Stimulated activated naive B cell treated with anti-CD40 and anti-IgM and Interleukin-4, amounts not matched to agents 10 μg/mL and 1 μg/mL and 100 μg/mL, for 72 hours (primary cell): ENCODE data around the gene TSC22D2.
"Not testable (repeated sequence)": the region's sequence is repeated elsewhere in the genome, so short reads cannot be mapped to it uniquely, and the experiment has no call there.

Experiments used
- ATAC-seq, 2 donors: fragments of 150-1000 bp; cut with Tn5 transposase; replicated peaks; 2 replicates each; pipeline ENCODE4 v1.10.0; 2021; ENCODE audit warnings: moderate library complexity in 1 of 2
- DNase-seq: peaks from one replicate; pipeline ENCODE4 v3.0.0; 2021
- H3K27ac Mint-ChIP-seq: one replicate; pipeline ENCODE4 v1.8.0; 2022; ENCODE audit warnings: mild to moderate bottlenecking, mixed read lengths
- H3K27me3 Mint-ChIP-seq, 2 donors: one replicate each; pipeline ENCODE4 v1.8.0; 2022; ENCODE audit warnings: mixed read lengths in 2 of 2
- H3K36me3 Mint-ChIP-seq, 2 donors: one replicate each; pipeline ENCODE4 v1.8.0; 2022; ENCODE audit warnings: mixed read lengths in 2 of 2, mild to moderate bottlenecking in 1 of 2
- H3K4me1 Mint-ChIP-seq, 2 donors: one replicate each; pipeline ENCODE4 v1.8.0; 2022; ENCODE audit warnings: mixed read lengths in 2 of 2, mild to moderate bottlenecking in 1 of 2
- H3K4me3 Mint-ChIP-seq, 2 donors: one replicate each; pipeline ENCODE4 v1.8.0; 2022; ENCODE audit warnings: mild to moderate bottlenecking in 2 of 2, mixed read lengths in 2 of 2, moderate library complexity in 1 of 2
- H3K9me3 Mint-ChIP-seq, 2 donors: one replicate each; pipeline ENCODE4 v1.8.0; 2022; ENCODE audit warnings: mixed read lengths in 2 of 2, mild to moderate bottlenecking in 1 of 2

The TSC22D2 gene

DNA sequence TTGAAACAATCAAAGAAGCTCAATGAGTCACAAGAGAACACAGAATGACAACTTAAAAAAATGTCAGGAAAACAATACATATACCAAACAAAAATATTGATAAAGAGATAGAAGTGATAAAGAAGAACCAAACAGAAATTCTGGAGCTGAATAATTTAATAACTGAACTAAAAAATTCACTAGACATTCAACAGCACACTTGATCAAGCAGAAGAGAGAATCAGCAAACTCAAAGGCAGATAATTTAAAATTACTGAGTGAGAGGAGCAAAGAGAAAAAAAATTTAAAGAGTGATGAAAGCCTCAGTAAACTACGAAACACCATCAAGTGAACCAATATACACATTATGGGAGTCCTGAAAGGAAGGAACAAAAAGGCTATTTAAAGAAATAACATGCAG is 76.3 kb downstream of the TSC22D2 start:
- ATAC-seq, result no peak
- Mint-ChIP-seq H3K9me3 (peaks cover 18 to 27% of the 10 kb centered on the region in 2 donors), H3K27ac (no peak overlapping the region), H3K27me3 (no peaks in the 10 kb centered on the region), H3K36me3 (peaks cover 14 to 37% of the 10 kb centered on the region in 2 donors), H3K4me3 (no peak overlapping the region), H3K4me1 (no peaks in the 10 kb centered on the region)
- DNase-seq, result no peak

DNA sequence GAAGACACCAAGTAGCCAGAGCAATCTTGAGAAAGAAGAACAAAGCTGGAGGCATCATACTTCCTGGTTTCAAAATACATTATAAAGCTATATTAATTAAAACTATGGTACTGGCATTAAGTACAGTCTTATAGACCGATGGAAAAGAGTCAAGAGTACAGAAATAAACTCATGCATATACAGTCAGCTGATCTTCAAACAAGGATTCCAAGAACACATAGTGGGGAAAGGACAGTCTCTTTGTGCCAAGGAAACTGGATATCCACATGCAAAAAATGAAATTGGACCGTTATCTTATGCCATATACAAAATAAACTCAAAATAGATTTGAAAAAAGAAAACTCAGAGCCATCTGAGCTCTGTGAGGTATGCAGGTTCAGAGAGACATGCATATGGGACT is 80.8 kb downstream of the TSC22D2 start:
- H3K36me3 Mint-ChIP-seq, result peaks cover 13 to 20% of the 10 kb centered on the region in 2 donors
- no peaks in the 10 kb centered on the region for H3K4me1 Mint-ChIP-seq
- DNase-seq (no peak), ATAC-seq (no peak)
- H3K27ac Mint-ChIP-seq, result no peak overlapping the region
- no peak overlapping the region for H3K4me3 Mint-ChIP-seq
- peaks cover 14 to 26% of the 10 kb centered on the region in 2 donors for H3K9me3 Mint-ChIP-seq
- H3K27me3 Mint-ChIP-seq, result no peaks in the 10 kb centered on the region

DNA sequence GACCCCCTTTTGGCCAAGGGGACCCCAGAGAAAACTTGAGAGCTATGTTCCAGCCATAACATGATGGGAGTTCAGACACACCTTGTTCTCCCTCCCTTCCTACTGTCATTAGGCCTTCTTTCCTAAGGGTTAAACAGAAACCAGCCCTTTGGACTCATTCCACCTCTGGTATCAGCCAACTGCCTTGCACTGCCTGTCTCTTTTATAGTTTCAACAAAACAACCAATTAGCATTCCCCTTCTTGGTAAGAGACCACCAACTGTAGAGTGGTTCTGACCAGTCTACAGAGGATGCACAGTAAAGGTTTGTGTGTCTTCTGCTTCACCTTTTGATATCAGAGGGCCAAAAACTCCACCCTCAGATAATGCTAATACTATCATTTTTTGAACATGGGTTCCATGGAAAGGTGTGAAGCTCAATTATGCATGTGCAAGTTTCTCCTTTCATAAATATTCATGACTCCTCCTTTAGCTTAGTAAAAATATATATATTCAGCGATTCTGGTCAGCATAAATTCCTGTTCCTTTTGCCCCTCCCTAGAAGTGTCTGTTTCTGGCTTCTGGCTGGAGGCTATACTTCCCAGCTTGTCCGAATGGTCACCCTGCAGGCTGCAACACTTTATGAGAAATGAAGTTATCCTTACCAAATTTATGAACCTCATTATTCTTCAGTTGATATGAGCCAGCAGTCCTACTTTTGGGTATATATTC is 82.3 kb downstream of the TSC22D2 start:
- no peak overlapping the region for H3K4me3 Mint-ChIP-seq
- H3K4me1 Mint-ChIP-seq, result no peaks in the 10 kb centered on the region
- ATAC-seq (no peak), DNase-seq (no peak)
- H3K36me3 Mint-ChIP-seq, result peaks cover 3 to 6% of the 10 kb centered on the region in 2 donors
- H3K27me3 Mint-ChIP-seq, result no peaks in the 10 kb centered on the region
- H3K9me3 Mint-ChIP-seq, result peaks cover 5 to 15% of the 10 kb centered on the region in 2 donors
- no peak overlapping the region for H3K27ac Mint-ChIP-seq

DNA sequence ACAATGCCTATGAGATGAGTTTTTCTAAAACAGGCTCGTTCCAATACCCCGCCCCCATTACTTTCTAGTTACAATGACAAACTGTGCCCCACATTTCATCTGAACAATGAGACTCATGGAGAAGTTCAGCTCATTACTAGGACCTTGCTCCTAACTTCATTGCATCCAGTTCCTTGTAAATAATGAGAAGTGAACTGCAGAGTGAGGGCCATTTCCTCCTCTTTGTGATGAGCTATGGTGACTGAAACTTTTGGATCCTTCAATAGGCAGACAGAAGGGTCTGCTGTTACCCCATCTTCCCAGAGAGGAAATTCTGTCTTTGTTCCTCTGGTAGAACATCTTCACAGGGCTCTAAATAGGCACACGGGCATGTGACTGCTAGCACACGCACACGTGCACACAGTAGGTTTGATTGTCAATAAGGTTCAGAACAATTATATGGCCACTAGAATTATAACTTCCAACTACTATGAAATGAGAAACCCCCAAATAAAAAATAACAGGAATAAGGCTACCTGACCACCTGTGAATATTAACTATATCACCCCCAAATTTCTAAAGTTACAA is 86.4 kb downstream of the TSC22D2 start:
- no peak overlapping the region for H3K4me3 Mint-ChIP-seq
- ATAC-seq, result no peak
- H3K27me3 Mint-ChIP-seq, result peaks cover 0 to 4% of the 10 kb centered on the region in 2 donors
- H3K36me3 Mint-ChIP-seq, result peaks cover 0 to 2% of the 10 kb centered on the region in 2 donors
- no peak for DNase-seq
- no peaks in the 10 kb centered on the region for H3K9me3 Mint-ChIP-seq
- no peak overlapping the region for H3K27ac Mint-ChIP-seq
- peaks cover 0 to 1% of the 10 kb centered on the region in 2 donors for H3K4me1 Mint-ChIP-seq

DNA sequence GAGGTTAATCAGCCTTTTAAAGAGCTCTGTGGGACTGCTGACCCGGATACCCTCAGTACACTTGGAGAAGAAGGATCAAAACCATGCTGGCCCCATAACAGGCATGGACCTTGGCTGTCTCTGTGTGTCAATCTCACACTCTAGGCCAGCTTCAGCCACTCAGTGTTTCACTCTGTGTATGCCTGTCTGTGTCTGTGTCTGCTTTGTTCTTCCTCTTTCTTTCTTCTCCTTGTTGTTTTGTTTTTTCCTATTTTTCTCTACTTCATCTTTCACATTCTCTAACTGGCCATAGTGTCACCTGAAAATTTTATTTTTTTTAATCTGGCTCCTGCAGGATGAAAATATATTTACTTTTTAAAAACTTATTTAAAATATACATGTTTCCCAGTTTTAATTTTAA is 87.1 kb downstream of the TSC22D2 start:
- no peak overlapping the region for H3K4me3 Mint-ChIP-seq
- peaks cover 0 to 1% of the 10 kb centered on the region in 2 donors for H3K9me3 Mint-ChIP-seq
- peaks cover 0 to 1% of the 10 kb centered on the region in 2 donors for H3K4me1 Mint-ChIP-seq
- DNase-seq (no peak), ATAC-seq (peak; percentile 38 to 42)
- H3K27me3 Mint-ChIP-seq, result peaks cover 0 to 4% of the 10 kb centered on the region in 2 donors
- H3K27ac Mint-ChIP-seq, result no peak overlapping the region
- H3K36me3 Mint-ChIP-seq, result peaks cover 0 to 4% of the 10 kb centered on the region in 2 donors

DNA sequence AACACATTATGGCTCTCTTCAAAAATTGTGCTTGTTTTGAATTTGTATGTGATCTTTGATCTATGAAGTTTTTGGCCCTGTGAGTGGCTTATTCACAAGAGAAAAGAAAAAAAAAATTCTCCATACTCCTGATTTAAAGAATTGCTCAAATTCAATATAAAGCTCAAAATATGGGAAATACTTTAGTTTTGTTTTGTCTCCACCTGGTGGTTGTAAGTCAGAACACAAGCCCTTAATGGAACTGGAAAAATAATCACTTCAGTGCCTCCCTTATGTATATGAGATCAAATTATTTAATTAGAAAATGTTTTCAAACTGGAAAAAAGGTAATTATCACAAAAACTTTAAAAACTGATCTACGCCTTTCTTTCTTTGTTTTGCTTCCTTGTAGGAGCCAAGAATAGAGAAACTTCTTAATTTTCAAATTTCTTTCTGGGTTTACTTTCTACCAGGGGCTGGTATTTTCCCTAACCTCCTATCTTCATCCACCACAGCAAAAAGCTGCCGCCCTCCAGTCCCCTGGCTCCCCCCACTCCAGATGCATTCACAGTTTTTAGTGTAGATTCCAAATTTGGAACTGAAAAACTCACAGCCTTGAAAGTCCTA is 87.6 kb downstream of the TSC22D2 start:
- peaks cover 0 to 4% of the 10 kb centered on the region in 2 donors for H3K27me3 Mint-ChIP-seq
- H3K4me1 Mint-ChIP-seq, result peaks cover 0 to 1% of the 10 kb centered on the region in 2 donors
- peaks cover 0 to 1% of the 10 kb centered on the region in 2 donors for H3K9me3 Mint-ChIP-seq
- ATAC-seq (no peak), DNase-seq (no peak)
- peaks cover under 1 to 4% of the 10 kb centered on the region in 2 donors for H3K36me3 Mint-ChIP-seq
- H3K4me3 Mint-ChIP-seq, result no peak overlapping the region
- H3K27ac Mint-ChIP-seq, result no peak overlapping the region

DNA sequence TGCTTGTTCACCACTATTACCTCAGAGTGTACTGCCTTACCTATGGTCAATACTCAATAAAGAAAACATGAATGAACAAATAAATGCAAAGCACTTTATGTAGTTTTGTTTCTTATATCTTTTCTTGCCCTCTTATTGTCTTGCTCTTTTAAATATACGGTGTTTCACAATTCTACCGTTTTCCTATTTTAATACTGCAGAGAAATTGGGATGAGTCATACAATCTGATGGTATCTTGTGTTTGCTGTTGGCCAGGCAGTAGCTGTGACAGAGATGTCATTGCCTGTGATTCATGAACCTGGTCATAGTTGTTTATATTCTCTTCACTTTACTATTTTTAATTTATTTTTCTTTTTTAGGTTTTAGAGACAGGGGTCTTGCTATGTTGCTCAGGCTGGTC is 89.9 kb downstream of the TSC22D2 start:
- H3K27me3 Mint-ChIP-seq, result peaks cover under 1 to 4% of the 10 kb centered on the region in 2 donors
- peaks cover 7 to 9% of the 10 kb centered on the region in 2 donors for H3K4me1 Mint-ChIP-seq
- H3K27ac Mint-ChIP-seq, result no peak overlapping the region
- H3K36me3 Mint-ChIP-seq, result peaks cover 9 to 12% of the 10 kb centered on the region in 2 donors
- no peak overlapping the region for H3K4me3 Mint-ChIP-seq
- ATAC-seq (no peak), DNase-seq (no peak)
- peaks cover 6 to 9% of the 10 kb centered on the region in 2 donors for H3K9me3 Mint-ChIP-seq

DNA sequence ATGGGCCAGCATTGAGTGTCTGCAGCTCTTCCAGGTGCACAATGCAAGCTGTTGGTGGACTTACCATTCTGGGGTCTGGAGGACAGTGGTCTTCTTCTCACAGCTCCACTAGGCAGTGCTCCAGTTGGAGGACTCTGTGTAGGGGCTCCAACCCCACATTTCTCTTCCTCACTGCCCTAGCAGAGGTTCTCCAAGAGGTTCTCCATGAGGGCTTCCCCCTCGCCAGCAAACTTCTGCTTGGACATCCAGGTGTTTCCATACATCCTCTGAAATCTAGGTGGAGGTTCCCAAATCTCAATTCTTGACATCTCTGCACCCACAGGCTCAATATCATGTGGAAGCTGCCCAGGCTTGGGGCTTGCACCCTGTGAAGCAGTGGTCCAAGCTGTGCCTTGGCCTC is 92.9 kb downstream of the TSC22D2 start:
- H3K27ac Mint-ChIP-seq, H3K4me3 Mint-ChIP-seq, H3K4me1 Mint-ChIP-seq, ATAC-seq, H3K9me3 Mint-ChIP-seq, DNase-seq: not testable (repeated sequence)
- H3K36me3 Mint-ChIP-seq, result peaks cover 9 to 12% of the 10 kb centered on the region in 2 donors
- H3K27me3 Mint-ChIP-seq, result peaks cover 8 to 21% of the 10 kb centered on the region in 2 donors

DNA sequence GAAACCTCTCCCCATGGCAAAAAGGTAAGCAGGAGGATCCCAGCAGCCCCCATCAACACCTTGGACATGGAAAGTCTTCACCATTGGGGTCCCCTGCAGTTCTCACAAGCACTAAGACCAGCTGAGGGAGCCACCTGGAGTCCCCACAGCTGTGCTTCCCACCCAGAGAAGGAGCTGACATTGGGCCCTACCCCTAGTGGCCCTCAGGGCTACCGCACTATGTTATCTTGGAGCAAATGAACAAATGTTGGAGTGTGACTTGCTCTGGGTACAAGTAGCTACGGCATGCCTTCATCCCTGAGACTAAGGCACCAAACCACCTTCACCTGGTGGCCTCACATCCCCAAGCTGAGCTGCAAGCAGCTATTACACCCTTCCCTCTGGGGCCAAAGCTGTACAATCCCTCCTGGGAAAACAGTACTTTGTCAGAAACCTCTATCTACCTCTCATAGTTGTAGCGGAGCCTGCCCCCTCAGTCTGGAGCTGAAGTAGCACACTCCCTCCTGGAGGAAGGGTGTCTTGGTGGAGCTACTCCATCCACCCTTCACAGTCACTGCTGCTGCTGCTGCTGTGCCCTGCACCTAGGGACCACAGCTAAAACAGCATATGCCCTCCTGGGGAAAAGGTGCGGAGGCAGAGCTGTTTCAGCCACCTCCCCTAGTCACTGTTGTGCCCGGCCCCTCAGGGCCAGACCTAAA is 95.5 kb downstream of the TSC22D2 start:
- DNase-seq, result no peak
- Mint-ChIP-seq H3K9me3 (peaks cover 9% of the 10 kb centered on the region in 2 donors), H3K36me3 (peaks cover 9 to 22% of the 10 kb centered on the region in 2 donors), H3K27ac (no peak overlapping the region), H3K27me3 (peaks cover 8 to 38% of the 10 kb centered on the region in 2 donors), H3K4me3 (no peak overlapping the region), H3K4me1 (peaks cover 7 to 8% of the 10 kb centered on the region in 2 donors)
- peak; percentile 33 to 61 for ATAC-seq

DNA sequence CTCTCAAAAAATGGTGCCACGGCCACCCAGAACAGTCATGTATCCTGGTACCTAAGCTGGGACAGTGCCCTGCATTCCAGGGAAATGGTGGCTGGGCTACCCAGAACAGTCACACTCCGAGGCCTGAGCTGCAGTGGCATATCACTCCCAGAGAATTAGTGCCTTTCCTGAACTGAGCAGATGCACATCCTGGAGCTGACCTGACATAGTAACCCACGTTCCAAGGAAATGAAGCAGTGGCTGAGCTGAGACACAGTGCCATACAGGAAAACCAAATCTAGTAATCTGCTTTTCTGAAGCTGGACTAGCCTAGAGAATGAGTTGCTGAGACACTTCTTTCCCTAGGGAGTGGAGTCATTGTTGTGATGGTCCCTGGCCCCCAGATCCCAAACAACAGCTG is 96.4 kb downstream of the TSC22D2 start:
- peaks cover 9% of the 10 kb centered on the region in 2 donors for H3K9me3 Mint-ChIP-seq
- DNase-seq (no peak), ATAC-seq (no peak)
- peaks cover 6 to 22% of the 10 kb centered on the region in 2 donors for H3K36me3 Mint-ChIP-seq
- peaks cover 8 to 44% of the 10 kb centered on the region in 2 donors for H3K27me3 Mint-ChIP-seq
- no peak overlapping the region for H3K4me3 Mint-ChIP-seq
- no peak overlapping the region for H3K27ac Mint-ChIP-seq
- H3K4me1 Mint-ChIP-seq, result peaks cover 7 to 8% of the 10 kb centered on the region in 2 donors

DNA sequence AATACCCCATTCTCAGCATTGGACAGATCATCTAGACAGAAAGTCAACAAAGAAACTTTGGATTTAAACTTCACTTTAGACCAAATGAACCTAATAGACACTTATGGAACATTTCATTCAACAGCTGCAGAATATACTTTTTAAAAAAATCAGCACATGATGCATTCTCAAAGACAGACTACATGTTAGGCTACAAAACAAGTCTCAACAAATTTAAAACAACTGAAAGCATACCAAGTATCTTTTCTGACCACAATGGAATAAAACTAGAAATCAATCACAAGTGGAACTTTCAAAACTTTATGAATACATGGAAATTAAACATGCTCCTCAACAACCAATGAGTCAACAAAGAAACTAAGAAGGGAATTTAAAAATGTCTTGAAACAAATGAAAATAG is 100.3 kb downstream of the TSC22D2 start:
- DNase-seq, result no peak
- no peak overlapping the region for H3K27ac Mint-ChIP-seq
- H3K4me3 Mint-ChIP-seq, result no peak overlapping the region
- H3K36me3 Mint-ChIP-seq, result peaks cover 0 to 10% of the 10 kb centered on the region in 2 donors
- H3K9me3 Mint-ChIP-seq, result peaks cover 0 to 4% of the 10 kb centered on the region in 2 donors
- peaks cover 8 to 40% of the 10 kb centered on the region in 2 donors for H3K27me3 Mint-ChIP-seq
- ATAC-seq, result no peak
- H3K4me1 Mint-ChIP-seq, result no peaks in the 10 kb centered on the region

DNA sequence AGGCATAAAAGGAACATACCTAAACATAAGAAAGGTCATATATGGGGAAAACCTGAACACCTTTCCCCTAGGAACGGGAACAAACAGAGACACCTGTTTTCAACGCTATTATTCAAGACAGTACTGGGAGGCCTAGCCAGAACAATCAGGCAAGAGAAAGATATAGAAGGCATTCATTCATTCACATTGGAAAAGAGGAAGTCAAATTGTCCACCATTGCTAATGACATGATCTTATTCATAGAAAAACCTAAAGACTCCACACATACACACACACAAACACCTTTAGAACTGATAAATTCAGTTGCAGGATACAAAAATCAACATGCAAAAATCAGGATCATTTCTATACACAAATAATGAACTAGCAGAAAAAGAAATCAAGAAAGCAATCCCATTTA is 101.7 kb downstream of the TSC22D2 start:
- Mint-ChIP-seq H3K27me3 (peaks cover 3 to 31% of the 10 kb centered on the region in 2 donors), H3K9me3 (peaks cover 0 to 4% of the 10 kb centered on the region in 2 donors), H3K27ac (no peak overlapping the region), H3K4me1 (no peaks in the 10 kb centered on the region), H3K36me3 (peaks cover 0 to 10% of the 10 kb centered on the region in 2 donors), H3K4me3 (no peak overlapping the region)
- ATAC-seq, result no peak
- no peak for DNase-seq

DNA sequence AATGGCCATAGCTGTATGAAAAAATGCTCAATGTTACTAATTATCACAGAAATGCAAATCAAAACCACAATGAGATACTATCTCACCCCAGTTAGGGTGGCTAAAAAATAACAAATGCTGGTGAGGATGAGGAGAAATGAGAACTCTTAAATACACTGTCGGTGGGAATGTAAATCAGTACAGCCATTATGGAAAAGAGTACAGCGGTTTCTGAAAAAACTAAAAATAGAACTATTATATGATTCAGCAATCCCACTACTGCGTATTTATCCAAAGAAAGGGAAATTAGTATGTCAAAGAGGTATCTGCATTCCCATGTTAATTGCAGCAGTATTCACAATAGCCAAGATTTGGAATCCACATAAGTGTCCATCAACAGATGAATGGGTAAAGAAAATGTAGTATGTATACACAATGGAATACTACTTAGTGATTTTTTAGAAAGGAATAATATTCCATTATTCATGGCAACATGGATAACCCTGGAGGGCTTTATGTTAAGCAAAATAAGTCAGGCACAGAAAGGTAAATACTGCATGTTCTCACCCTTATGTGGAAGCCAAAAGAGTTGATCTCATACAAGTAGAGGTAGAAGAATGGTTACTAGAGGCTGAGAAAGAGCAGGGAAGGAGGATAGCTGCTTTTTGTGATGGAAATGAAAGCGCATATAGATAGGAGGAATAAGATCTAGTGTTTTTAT is 103.2 kb downstream of the TSC22D2 start:
- peaks cover 0 to 5% of the 10 kb centered on the region in 2 donors for H3K4me1 Mint-ChIP-seq
- H3K27ac Mint-ChIP-seq, result no peak overlapping the region
- H3K27me3 Mint-ChIP-seq, result peaks cover 3 to 20% of the 10 kb centered on the region in 2 donors
- peaks cover 0 to 15% of the 10 kb centered on the region in 2 donors for H3K36me3 Mint-ChIP-seq
- no peak overlapping the region for H3K4me3 Mint-ChIP-seq
- H3K9me3 Mint-ChIP-seq, result peaks cover 0 to 4% of the 10 kb centered on the region in 2 donors
- no peak for ATAC-seq
- DNase-seq, result no peak

DNA sequence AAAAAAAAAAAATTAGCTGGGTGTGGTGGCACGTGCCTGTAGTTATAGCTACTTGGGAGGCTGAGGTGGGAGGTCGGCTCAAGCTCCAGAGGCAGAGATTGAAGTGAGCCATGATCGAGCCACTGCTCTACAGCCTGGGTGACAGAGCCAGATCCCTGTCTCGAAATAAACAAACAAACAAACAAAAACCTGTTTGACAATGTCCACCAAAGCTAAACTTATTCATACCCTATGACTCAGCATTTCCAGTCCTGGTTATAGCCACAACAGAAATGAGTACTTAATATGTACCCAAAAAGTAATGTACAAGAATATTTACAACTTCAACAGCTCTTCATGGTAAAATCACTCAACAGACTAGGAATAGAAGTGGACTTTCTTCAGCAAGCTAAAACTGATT is 107.1 kb downstream of the TSC22D2 start:
- Mint-ChIP-seq H3K4me1 (peaks cover 0 to 5% of the 10 kb centered on the region in 2 donors), H3K9me3 (peaks cover 5 to 6% of the 10 kb centered on the region in 2 donors), H3K36me3 (peaks cover 0 to 15% of the 10 kb centered on the region in 2 donors), H3K27me3 (no peaks in the 10 kb centered on the region), H3K4me3 (no peak overlapping the region), H3K27ac (no peak overlapping the region)
- ATAC-seq (no peak), DNase-seq (no peak)
